Upper lobe of left lung (tissue), 6 donors: ENCODE data around the gene PPM1F. TPM values are rescaled to one million over a fixed set of nuclear protein-coding genes. Genes with fewer than 3 reads are reported as not detected.

Source experiments
- ATAC-seq, 2 donors: fragments of 200-7000 bp; cut with Tn5 transposase; one replicate each; pipeline ENCODE4 v1.9.1; 2022; ENCODE audit warnings: mild to moderate bottlenecking in 2 of 2, moderate library complexity in 2 of 2; ENCODE audit not compliant: low FRiP score in 2 of 2
- DNase-seq, 2 donors: peaks; one replicate each; pipeline ENCODE4 v3.0.0-alpha.2; 2019 to 2020
- H3K27ac ChIP-seq, 4 donors: fragments of 200-600 bp; sonication (generic); one replicate each; pipeline ENCODE4 v1.5.1; 2016 to 2019
- H3K27me3 ChIP-seq, 4 donors: fragments of 200-600 bp; sonication (generic); one replicate each; pipeline ENCODE4 v1.5.1; 2017 to 2019
- H3K36me3 ChIP-seq, 4 donors: fragments of 200-600 bp; sonication (generic); one replicate each; pipeline ENCODE4 v1.5.1; 2016 to 2019
- H3K4me1 ChIP-seq, 4 donors: fragments of 200-600 bp; sonication (generic); one replicate each; pipeline ENCODE4 v1.5.1; 2018 to 2019
- H3K4me3 ChIP-seq, 4 donors: fragments of 200-600 bp; sonication (generic); one replicate each; pipeline ENCODE4 v1.5.1; 2017 to 2019; ENCODE audit warnings: mild to moderate bottlenecking in 2 of 4, moderate library complexity in 1 of 4
- H3K9me3 ChIP-seq, 4 donors: fragments of 200-600 bp; sonication (generic); one replicate each; pipeline ENCODE4 v1.5.1; 2018 to 2019
- CTCF ChIP-seq, 6 experiments: fragments of 450-650 bp in 4 of 6; fragments of 200-600 bp in 2 of 6; sonication (generic) in 2 of 6; IDR thresholded peaks; one replicate each; pipeline ENCODE4 v1.5.1; 2016 to 2019; ENCODE audit warnings: antibody characterized with exemption in 6 of 6
- EP300 ChIP-seq, 4 donors: sonication (generic); formaldehyde crosslinking; IDR thresholded peaks; one replicate each; pipeline ENCODE4 v1.5.1; 2017; ENCODE audit warnings: antibody characterized with exemption in 4 of 4, control low read depth in 2 of 4
- POLR2A ChIP-seq, 4 donors: fragments of 450-650 bp; IDR thresholded peaks; one replicate each; pipeline ENCODE4 v1.5.1; 2016 to 2017; ENCODE audit warnings: antibody characterized with exemption in 4 of 4, mild to moderate bottlenecking in 2 of 4
- POLR2AphosphoS5 ChIP-seq, 2 donors: sonication (generic); formaldehyde crosslinking; IDR thresholded peaks; one replicate each; pipeline ENCODE4 v1.5.1; 2017; ENCODE audit warnings: antibody characterized with exemption in 2 of 2
- WGBS, 2 donors: methylation state at CpG; one replicate each; pipeline ENCODE4 v1.1.5; 2017 to 2018; 5-methylcytosine and 5-hydroxymethylcytosine counted together
- total RNA-seq, 6 donors: library from RNA; depleted of rRNA in 4 of 6; stranded (reverse); fragments of >200 nt in 4 of 6; gene quantifications; one replicate each; pipeline versions ENCODE4 v1.1.0 to v1.2.1, GENCODE V29; 2016 to 2021
- donor health status: DM: no; HTN: no; CAD: no; lungs with moderate emphysema.
- donor health status: DM: no; HTN: yes; CAD: no; lungs with severe emphysema.

PPM1F gene
- total RNA-seq, 6 donors from 2014 or later: 21.0 to 85.3 (median 33.2) TPM

DNA sequence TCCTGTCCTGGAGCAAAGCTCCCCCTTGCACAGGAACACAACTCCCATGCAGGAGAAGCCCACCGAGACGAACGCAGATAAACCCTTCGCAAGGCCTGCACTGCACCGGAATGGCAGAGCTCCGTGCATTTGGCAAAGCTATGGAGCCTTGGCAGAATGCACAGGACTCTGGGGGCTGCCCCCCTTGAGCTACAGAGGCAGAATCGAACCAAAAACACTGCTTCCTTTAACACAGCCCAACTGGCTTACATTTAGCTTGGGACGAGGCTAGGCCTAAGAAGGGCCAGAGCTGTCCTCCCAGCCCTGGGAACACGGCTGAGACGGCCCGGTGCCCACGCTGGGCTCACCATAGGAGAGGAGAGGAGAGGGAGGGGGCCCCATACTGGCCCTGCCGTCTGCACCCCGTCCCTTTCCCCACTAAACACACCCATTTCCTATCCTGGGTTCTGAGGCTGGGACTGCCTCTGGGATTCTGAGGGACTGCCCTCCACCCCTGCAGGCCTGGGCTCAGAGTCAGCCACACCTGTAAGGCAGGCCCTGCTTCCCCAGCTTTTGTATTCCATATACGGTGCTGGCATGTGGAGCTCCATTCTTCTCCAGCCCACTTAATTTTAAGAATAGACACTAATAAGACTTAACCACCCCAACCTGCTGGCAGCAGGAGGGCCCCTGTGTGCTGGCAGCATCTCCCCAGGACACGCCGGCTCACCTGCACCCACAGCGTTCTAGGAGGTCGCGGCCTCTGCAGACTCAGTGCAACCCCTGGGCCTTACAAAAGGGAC is 32.9 kb downstream of the PPM1F start:
- 88% methylated on average over 18 to 20 of the region's 20 CpGs for WGBS, 2 donors
- Histone ChIP-seq H3K4me1 (no peaks in the 10 kb centered on the region), H3K4me3 (no peak overlapping the region), H3K27me3 (no peaks in the 10 kb centered on the region), H3K36me3 (peaks cover 0 to 57% (median 14%) of the 10 kb centered on the region in 4 donors), H3K27ac (no peak overlapping the region), H3K9me3 (no peaks in the 10 kb centered on the region)
- no peak for TF ChIP-seq POLR2AphosphoS5 (IDR thresholded peaks at IDR 0.05)
- no peak for TF ChIP-seq CTCF (IDR thresholded peaks at IDR 0.05)
- TF ChIP-seq EP300 (IDR thresholded peaks at IDR 0.05): no peak
- TF ChIP-seq POLR2A (IDR thresholded peaks at IDR 0.05): no peak
- no peak for DNase-seq
- no peak for ATAC-seq

- Histone ChIP-seq H3K4me3 (no peak overlapping the region), H3K4me1 (no peaks in the 10 kb centered on the region), H3K27ac (no peak overlapping the region), H3K27me3 (no peaks in the 10 kb centered on the region), H3K9me3 (no peaks in the 10 kb centered on the region), H3K36me3 (peaks cover 0 to 47% (median 14%) of the 10 kb centered on the region in 4 donors)
- TF ChIP-seq POLR2A (IDR thresholded peaks at IDR 0.05): no peak
- no peak for DNase-seq
- WGBS, 2 donors: 90 to 94% methylated on average over 9 to 12 of the region's 12 CpGs
- no peak for ATAC-seq
Measured at GRCh38 chr22:21918466-21919185, 34.0 kb downstream of the PPM1F start.

GRCh38 chr22:21917959-21918261 is 34.7 kb downstream of the PPM1F start:
- Histone ChIP-seq H3K36me3 (peaks cover 0 to 40% (median 11%) of the 10 kb centered on the region in 4 donors), H3K9me3 (no peaks in the 10 kb centered on the region), H3K27me3 (no peaks in the 10 kb centered on the region), H3K4me1 (no peaks in the 10 kb centered on the region), H3K27ac (no peak overlapping the region), H3K4me3 (no peak overlapping the region)
- TF ChIP-seq EP300 (IDR thresholded peaks at IDR 0.05): no peak
- TF ChIP-seq CTCF (IDR thresholded peaks at IDR 0.05): no peak
- TF ChIP-seq POLR2AphosphoS5 (IDR thresholded peaks at IDR 0.05): no peak
- TF ChIP-seq POLR2A (IDR thresholded peaks at IDR 0.05): no peak
- no peak for DNase-seq
- WGBS, 2 donors: 90 to 95% methylated on average over 6 of the region's 6 CpGs
- no peak for ATAC-seq

GRCh38 chr22:21917181-21917958 is 35.3 kb downstream of the PPM1F start:
- no peak for ATAC-seq

More at GRCh38 chr22:21917181-21917958, 35.3 kb downstream of the PPM1F start:
- Histone ChIP-seq H3K4me3 (no peak overlapping the region), H3K4me1 (no peaks in the 10 kb centered on the region), H3K9me3 (no peaks in the 10 kb centered on the region), H3K36me3 (peaks cover 0 to 35% (median 8%) of the 10 kb centered on the region in 4 donors), H3K27me3 (no peaks in the 10 kb centered on the region), H3K27ac (no peak overlapping the region)
- DNase-seq: no peak
- no peak for TF ChIP-seq POLR2A (IDR thresholded peaks at IDR 0.05)
- TF ChIP-seq POLR2AphosphoS5 (IDR thresholded peaks at IDR 0.05): no peak
- no peak for TF ChIP-seq CTCF (IDR thresholded peaks at IDR 0.05)
- TF ChIP-seq EP300 (IDR thresholded peaks at IDR 0.05): no peak
- WGBS, 2 donors: 65 to 76% methylated on average over 13 to 16 of the region's 17 CpGs
